AG09309 (cell line): Measurements from ENCODE around the gene PJA1.

Source experiments
- DNase-seq: peaks from one replicate; pipeline ENCODE4 v3.0.0-alpha.2; 2010; ENCODE audit warnings: low read depth
- H3K4me3 ChIP-seq: 2 replicates; pipeline ENCODE4 v1.5.1; 2011; ENCODE audit warnings: mild to moderate bottlenecking, low read depth, low read length, moderate library complexity; ENCODE audit not compliant: control insufficient read depth
- CTCF ChIP-seq: IDR thresholded peaks from 2 replicates; pipeline ENCODE4 v1.5.1; 2011; ENCODE audit warnings: mild to moderate bottlenecking, low read depth, low read length, inconsistent platforms; ENCODE audit not compliant: insufficient read depth, control insufficient read depth; ENCODE audit errors: missing control alignments

The PJA1 gene

GRCh38 chrX:69148946-69149345 lies 16.3 kb downstream of the PJA1 start:
- TF ChIP-seq CTCF = no peak
- no peak for DNase-seq
- no peak overlapping the region for H3K4me3 ChIP-seq

- TF ChIP-seq CTCF = no peak
- no peak overlapping the region for H3K4me3 ChIP-seq
- DNase-seq = no peak
These were observed 18.5 kb downstream of the PJA1 start for GRCh38 chrX:69146739-69147138.

GRCh38 chrX:69145714-69146113 lies 19.5 kb downstream of the PJA1 start:
- DNase-seq = no peak
- no peak overlapping the region for H3K4me3 ChIP-seq
- TF ChIP-seq CTCF = no peak

- TF ChIP-seq CTCF = no peak
- H3K4me3 ChIP-seq = no peak overlapping the region
- no peak for DNase-seq
These were observed 20.2 kb downstream of the PJA1 start for GRCh38 chrX:69144838-69145680.

GRCh38 chrX:69143530-69143929 lies 21.7 kb downstream of the PJA1 start:
- TF ChIP-seq CTCF = no peak

GRCh38 chrX:69142788-69143469 lies 22.3 kb downstream of the PJA1 start:
- DNase-seq = no peak
- H3K4me3 ChIP-seq = no peak overlapping the region
- TF ChIP-seq CTCF = no peak

More at GRCh38 chrX:69143530-69143929, 21.7 kb downstream of the PJA1 start:
- DNase-seq = no peak
- H3K4me3 ChIP-seq = no peak overlapping the region

- TF ChIP-seq CTCF = no peak
- no peak overlapping the region for H3K4me3 ChIP-seq
- DNase-seq = no peak
These were observed 24.4 kb downstream of the PJA1 start for GRCh38 chrX:69140837-69141236.
